Skeletal muscle tissue (tissue), 4 donors: ENCODE data around the gene WDR86. TPM values are rescaled to one million over a fixed set of nuclear protein-coding genes. Genes with fewer than 3 reads are reported as not detected.

Source experiments
- H3K27ac ChIP-seq: one replicate; pipeline ENCODE4 v1.7.0; 2013; ENCODE audit warnings: mild to moderate bottlenecking, low read depth, low read length, inconsistent platforms
- H3K27me3 ChIP-seq, 3 donors: one replicate each; pipeline ENCODE4 v1.7.0; 2013; ENCODE audit warnings: low read length in 3 of 3; ENCODE audit not compliant: control insufficient read depth in 3 of 3, insufficient read depth in 3 of 3
- H3K36me3 ChIP-seq, 3 donors: one replicate each; pipeline ENCODE4 v1.7.0; 2013; ENCODE audit warnings: low read length in 3 of 3; ENCODE audit not compliant: control insufficient read depth in 3 of 3, insufficient read depth in 3 of 3
- H3K4me1 ChIP-seq, 3 donors: one replicate each; pipeline ENCODE4 v1.7.0; 2013; ENCODE audit warnings: low read length in 3 of 3, mild to moderate bottlenecking in 3 of 3; ENCODE audit not compliant: control insufficient read depth in 3 of 3, insufficient read depth in 3 of 3
- H3K4me3 ChIP-seq, 3 donors: one replicate each; pipeline ENCODE4 v1.7.0; 2013; ENCODE audit warnings: low read length in 3 of 3
- H3K9ac ChIP-seq, 3 donors: one replicate each; pipeline ENCODE4 v1.7.0; 2013; ENCODE audit warnings: low read length in 3 of 3, mild to moderate bottlenecking in 3 of 3, moderate library complexity in 2 of 3, low read depth in 1 of 3
- H3K9me3 ChIP-seq, 3 donors: one replicate each; pipeline ENCODE4 v1.7.0; 2013; ENCODE audit warnings: low read length in 3 of 3; ENCODE audit not compliant: control insufficient read depth in 3 of 3
- total RNA-seq: library from RNA; depleted of rRNA; stranded (reverse); fragments of >200 nt; gene quantifications from one replicate; pipeline ENCODE4 v1.2.3, GENCODE V29; 2014
- donor health status: Osteomylitis.

The WDR86 gene
- total RNA-seq, 1 donor from 2014 or later: 4.7 TPM

- Histone ChIP-seq H3K27me3 (peaks cover 3 to 13% (median 8%) of the 10 kb centered on the region in 3 donors), H3K36me3 (no peaks in the 10 kb centered on the region), H3K9ac (no peak overlapping the region), H3K9me3 (peaks cover 5 to 11% (median 6%) of the 10 kb centered on the region in 3 donors), H3K27ac (no peak overlapping the region), H3K4me1 (no peaks in the 10 kb centered on the region), H3K4me3 (no peak overlapping the region)
These were observed 10.3 kb upstream of the WDR86 start for GRCh38 chr7:151420144-151420543.

GRCh38 chr7:151416941-151417315 is 7.1 kb upstream of the WDR86 start:
- peaks cover 2 to 5% (median 3%) of the 10 kb centered on the region in 3 donors for H3K9me3 ChIP-seq
- H3K4me3 ChIP-seq: no peak overlapping the region
- no peaks in the 10 kb centered on the region for H3K36me3 ChIP-seq
- peaks cover 4 to 18% (median 12%) of the 10 kb centered on the region in 3 donors for H3K27me3 ChIP-seq
- no peak overlapping the region for H3K27ac ChIP-seq
- no peaks in the 10 kb centered on the region for H3K4me1 ChIP-seq
- no peak overlapping the region for H3K9ac ChIP-seq

- Histone ChIP-seq H3K4me1 (no peaks in the 10 kb centered on the region), H3K4me3 (no peak overlapping the region), H3K27me3 (peaks cover 10 to 20% (median 18%) of the 10 kb centered on the region in 3 donors), H3K9me3 (peaks cover 0 to 5% (median 0%) of the 10 kb centered on the region in 3 donors), H3K9ac (no peak overlapping the region), H3K27ac (no peak overlapping the region), H3K36me3 (no peaks in the 10 kb centered on the region)
These were observed 6.5 kb upstream of the WDR86 start for GRCh38 chr7:151416112-151416940.

GRCh38 chr7:151415375-151416105 is 5.7 kb upstream of the WDR86 start:
- Histone ChIP-seq H3K4me1 (peaks cover 0 to 4% (median 0%) of the 10 kb centered on the region in 3 donors), H3K27ac (no peak overlapping the region), H3K27me3 (peaks cover 18 to 27% (median 25%) of the 10 kb centered on the region in 3 donors), H3K4me3 (no peak overlapping the region), H3K36me3 (no peaks in the 10 kb centered on the region), H3K9me3 (peaks cover 0 to 5% (median 0%) of the 10 kb centered on the region in 3 donors), H3K9ac (no peak overlapping the region)

- Histone ChIP-seq H3K4me1 (peaks cover 0 to 14% (median 4%) of the 10 kb centered on the region in 3 donors), H3K9me3 (no peaks in the 10 kb centered on the region), H3K27me3 (peaks cover 38 to 49% (median 48%) of the 10 kb centered on the region in 3 donors), H3K4me3 (no peak overlapping the region), H3K9ac (no peak overlapping the region), H3K36me3 (no peaks in the 10 kb centered on the region), H3K27ac (no peak overlapping the region)
These were observed 3.4 kb upstream of the WDR86 start for GRCh38 chr7:151413241-151413640.

- H3K9me3 ChIP-seq: no peaks in the 10 kb centered on the region
- H3K36me3 ChIP-seq: no peaks in the 10 kb centered on the region
- H3K4me3 ChIP-seq: no peak overlapping the region
- H3K27ac ChIP-seq: no peak overlapping the region
- H3K27me3 ChIP-seq: peaks cover 41 to 50% (median 50%) of the 10 kb centered on the region in 3 donors
- H3K4me1 ChIP-seq: peaks cover 0 to 14% (median 4%) of the 10 kb centered on the region in 3 donors
- H3K9ac ChIP-seq: no peak overlapping the region
These were observed 2.5 kb upstream of the WDR86 start for GRCh38 chr7:151412318-151412717.

- no peak overlapping the region for H3K4me3 ChIP-seq
- H3K4me1 ChIP-seq: peaks cover 0 to 14% (median 4%) of the 10 kb centered on the region in 3 donors
- H3K9me3 ChIP-seq: no peaks in the 10 kb centered on the region
- no peak overlapping the region for H3K9ac ChIP-seq
- H3K36me3 ChIP-seq: no peaks in the 10 kb centered on the region
- peaks cover 40 to 52% (median 46%) of the 10 kb centered on the region in 3 donors for H3K27me3 ChIP-seq
- H3K27ac ChIP-seq: no peak overlapping the region
These were observed 1.7 kb upstream of the WDR86 start for GRCh38 chr7:151411551-151411950.

- H3K27ac ChIP-seq: no peak overlapping the region
- peaks cover 0 to 14% (median 4%) of the 10 kb centered on the region in 3 donors for H3K4me1 ChIP-seq
- H3K27me3 ChIP-seq: peaks cover 41 to 47% (median 41%) of the 10 kb centered on the region in 3 donors
- H3K4me3 ChIP-seq: peak overlapping the region; percentile 23 to 56 (median 52)
- H3K9ac ChIP-seq: peak overlapping the region in 2 of 3 donors; percentile 32 to 54
- H3K9me3 ChIP-seq: no peaks in the 10 kb centered on the region
- no peaks in the 10 kb centered on the region for H3K36me3 ChIP-seq
These were observed 860 bp upstream of the WDR86 start for GRCh38 chr7:151410405-151411390.
